Activated T-cell treated with anti-CD3 and anti-CD28 coated beads, Interleukin-2, amount 50 U/mL, for 4 hours (primary cell): ENCODE measurements around the gene GPR21. TPM values are rescaled to one million over a fixed set of nuclear protein-coding genes. Genes with fewer than 3 reads are reported as not detected.

Source experiments
- ATAC-seq, 2 donors: fragments of 200-7000 bp; cut with Tn5 transposase; one replicate each; pipeline ENCODE4 v1.10.0; 2021
- DNase-seq: peaks from one replicate; pipeline ENCODE4 v3.0.0-alpha.2; 2020
- H3K27me3 Mint-ChIP-seq: one replicate; pipeline ENCODE4 v1.8.0; 2021; ENCODE audit warnings: low read depth, mixed read lengths
- H3K36me3 Mint-ChIP-seq: one replicate; pipeline ENCODE4 v1.8.0; 2022; ENCODE audit warnings: mixed read lengths; ENCODE audit not compliant: insufficient read depth
- H3K4me1 Mint-ChIP-seq: one replicate; pipeline ENCODE4 v1.8.0; 2021; ENCODE audit warnings: low read depth, mixed read lengths
- H3K4me3 Mint-ChIP-seq: one replicate; pipeline ENCODE4 v1.8.0; 2021; ENCODE audit warnings: mild to moderate bottlenecking, moderate library complexity, mixed read lengths
- H3K9me3 Mint-ChIP-seq: one replicate; pipeline ENCODE4 v1.8.0; 2021; ENCODE audit warnings: mixed read lengths
- total RNA-seq, 3 donors: library from RNA; stranded (reverse); gene quantifications; one replicate each; pipeline ENCODE4 v1.2.1, GENCODE V29; 2021

The GPR21 gene
- total RNA-seq, 3 donors from 2014 or later = 0.27 to 0.33 TPM; not detected in 1

DNA sequence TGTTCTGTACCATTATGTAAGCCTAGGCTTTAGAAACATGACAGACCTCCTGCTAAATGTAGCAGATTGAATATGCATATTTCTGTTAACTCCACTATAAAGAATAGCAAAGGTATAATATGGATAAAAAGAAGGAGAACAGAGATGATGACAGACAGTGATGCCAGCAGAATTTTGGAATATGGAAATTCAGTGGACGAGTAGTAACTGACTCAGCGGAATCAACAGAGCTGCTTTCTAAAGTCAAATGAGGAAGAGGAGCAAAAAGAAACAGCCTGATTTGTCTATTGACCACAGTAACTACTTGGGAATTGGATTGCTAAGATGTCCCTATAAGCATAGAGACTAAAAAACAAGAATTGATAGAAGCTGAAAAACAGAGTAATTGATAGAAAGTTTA is 8.0 kb downstream of the GPR21 start:
- no peaks in the 10 kb centered on the region for H3K9me3 Mint-ChIP-seq
- no peak for ATAC-seq
- peaks cover 2% of the 10 kb centered on the region for H3K4me1 Mint-ChIP-seq
- DNase-seq = no peak
- H3K4me3 Mint-ChIP-seq = no peak overlapping the region
- no peaks in the 10 kb centered on the region for H3K27me3 Mint-ChIP-seq
- H3K36me3 Mint-ChIP-seq = peaks cover 28% of the 10 kb centered on the region

- no peak for ATAC-seq
Observed at GRCh38 chr9:123043081-123043939, 9.8 kb downstream of the GPR21 start.

DNA sequence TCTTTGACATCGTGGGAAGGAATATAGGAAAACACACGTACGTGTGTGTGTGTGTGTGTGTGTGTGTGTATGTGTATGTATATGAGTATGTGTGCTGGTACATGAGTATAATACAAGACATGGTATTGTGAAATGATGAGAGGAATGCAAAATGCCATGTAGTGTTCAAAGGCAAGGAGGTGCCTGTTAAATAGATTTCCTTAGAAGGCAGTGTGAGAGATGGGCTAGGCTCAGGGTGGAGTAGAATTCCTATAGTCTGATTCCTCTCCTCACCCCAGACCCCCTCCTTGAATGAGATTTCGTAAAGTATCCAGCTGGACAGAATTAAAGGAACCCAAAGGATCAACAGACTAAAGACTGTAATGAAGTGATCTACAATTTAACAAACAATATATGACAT is 11.1 kb downstream of the GPR21 start:
- no peak for DNase-seq
- H3K9me3 Mint-ChIP-seq = no peaks in the 10 kb centered on the region
- no peak overlapping the region for H3K4me3 Mint-ChIP-seq
- ATAC-seq = no peak
- no peaks in the 10 kb centered on the region for H3K4me1 Mint-ChIP-seq
- no peaks in the 10 kb centered on the region for H3K27me3 Mint-ChIP-seq
- H3K36me3 Mint-ChIP-seq = peaks cover 20% of the 10 kb centered on the region

More at GRCh38 chr9:123043081-123043939, 9.8 kb downstream of the GPR21 start:
- DNase-seq = no peak
- Mint-ChIP-seq H3K36me3 (peaks cover 22% of the 10 kb centered on the region), H3K4me1 (no peaks in the 10 kb centered on the region), H3K9me3 (no peaks in the 10 kb centered on the region), H3K27me3 (no peaks in the 10 kb centered on the region), H3K4me3 (no peak overlapping the region)

GRCh38 chr9:123046406-123047195 is 13.1 kb downstream of the GPR21 start:
- Mint-ChIP-seq H3K36me3 (peaks cover 16% of the 10 kb centered on the region), H3K9me3 (no peaks in the 10 kb centered on the region), H3K27me3 (no peaks in the 10 kb centered on the region), H3K4me3 (no peak overlapping the region), H3K4me1 (no peaks in the 10 kb centered on the region)
- DNase-seq = no peak
- ATAC-seq = no peak

DNA sequence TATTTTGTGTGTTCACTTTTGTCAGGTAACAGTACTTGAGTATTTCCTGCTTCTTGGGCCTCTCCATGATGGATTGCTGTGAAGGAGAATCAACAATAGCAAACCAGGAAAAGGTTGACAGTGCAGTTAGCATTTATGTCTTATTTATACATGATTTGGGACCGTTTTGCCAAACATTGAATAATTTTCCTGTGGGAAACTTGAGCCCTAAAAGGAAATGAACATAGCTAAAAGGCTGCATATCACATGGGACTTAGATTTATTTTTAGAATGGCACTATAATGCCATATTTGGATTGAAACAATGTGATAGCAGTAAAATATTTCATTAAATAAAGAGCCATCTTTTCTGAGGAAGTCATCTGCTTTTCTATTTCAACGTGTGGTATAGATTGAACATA is 15.3 kb downstream of the GPR21 start:
- DNase-seq (no peak), ATAC-seq (no peak)
- Mint-ChIP-seq H3K9me3 (no peaks in the 10 kb centered on the region), H3K36me3 (peaks cover 2% of the 10 kb centered on the region), H3K4me1 (no peaks in the 10 kb centered on the region), H3K27me3 (no peaks in the 10 kb centered on the region), H3K4me3 (no peak overlapping the region)

DNA sequence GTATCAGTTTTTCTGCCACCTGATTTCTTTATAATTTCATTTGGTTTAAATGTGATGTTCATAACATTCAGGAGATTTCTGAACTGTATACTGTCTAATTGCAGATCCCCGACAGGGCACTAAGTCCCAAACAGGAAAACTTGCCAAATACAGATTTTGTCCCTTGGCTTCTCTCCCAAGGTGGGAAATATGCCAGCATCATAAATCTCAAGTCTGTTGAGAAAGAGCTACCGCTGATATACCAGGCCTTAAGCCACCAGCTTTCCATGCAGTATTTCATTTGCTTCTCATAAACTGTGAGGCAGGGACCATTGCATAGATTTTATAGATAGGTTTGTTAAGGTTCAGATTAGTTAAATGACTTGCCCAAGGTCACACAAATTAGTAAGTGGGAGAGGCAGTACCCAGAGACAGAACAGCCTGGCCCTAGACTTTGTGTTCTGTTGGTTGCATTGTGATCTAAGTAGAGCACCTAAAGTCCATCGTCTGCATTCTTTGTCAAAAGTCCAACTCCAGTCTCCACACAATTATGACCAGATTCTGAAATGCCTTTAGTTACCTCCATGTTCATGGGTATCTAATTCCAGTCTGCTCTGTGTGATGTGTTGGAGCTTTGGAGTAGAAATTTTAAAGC is 16.2 kb downstream of the GPR21 start:
- no peak overlapping the region for H3K4me3 Mint-ChIP-seq
- H3K36me3 Mint-ChIP-seq = peaks cover 7% of the 10 kb centered on the region
- no peaks in the 10 kb centered on the region for H3K9me3 Mint-ChIP-seq
- no peaks in the 10 kb centered on the region for H3K4me1 Mint-ChIP-seq
- DNase-seq (no peak), ATAC-seq (no peak)
- no peaks in the 10 kb centered on the region for H3K27me3 Mint-ChIP-seq

- DNase-seq (no peak), ATAC-seq (no peak)
- no peaks in the 10 kb centered on the region for H3K27me3 Mint-ChIP-seq
- H3K4me1 Mint-ChIP-seq = no peaks in the 10 kb centered on the region
- no peak overlapping the region for H3K4me3 Mint-ChIP-seq
- H3K36me3 Mint-ChIP-seq = peaks cover 10% of the 10 kb centered on the region
- H3K9me3 Mint-ChIP-seq = no peaks in the 10 kb centered on the region
Observed at GRCh38 chr9:123053046-123053445, 19.6 kb downstream of the GPR21 start.

DNA sequence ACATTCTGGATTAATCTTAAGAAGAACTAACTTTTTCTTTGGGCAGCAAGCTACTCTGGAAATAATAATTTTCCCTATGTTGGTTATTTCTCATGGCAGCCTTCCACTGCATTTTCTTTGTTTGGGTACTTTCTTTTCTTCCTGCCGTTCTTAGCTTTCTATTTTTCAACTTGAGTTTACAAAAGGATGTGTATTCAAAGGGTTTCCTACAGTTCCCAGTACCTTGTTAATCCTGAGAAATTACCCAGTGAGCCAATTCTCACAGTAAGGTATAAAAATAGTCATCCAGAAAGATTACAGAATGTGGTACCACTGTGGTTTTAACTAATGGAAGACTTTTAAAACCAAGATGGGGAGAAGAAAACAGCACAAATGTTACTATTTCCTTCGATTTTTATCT is 20.2 kb downstream of the GPR21 start:
- Mint-ChIP-seq H3K9me3 (no peaks in the 10 kb centered on the region), H3K4me3 (no peak overlapping the region), H3K4me1 (no peaks in the 10 kb centered on the region), H3K36me3 (peaks cover 8% of the 10 kb centered on the region), H3K27me3 (no peaks in the 10 kb centered on the region)
- no peak for DNase-seq
- ATAC-seq = no peak

GRCh38 chr9:123058834-123059233 is 25.4 kb downstream of the GPR21 start:
- H3K36me3 Mint-ChIP-seq = peaks cover 9% of the 10 kb centered on the region
- H3K27me3 Mint-ChIP-seq = no peaks in the 10 kb centered on the region
- ATAC-seq (no peak), DNase-seq (no peak)
- no peaks in the 10 kb centered on the region for H3K9me3 Mint-ChIP-seq
- H3K4me1 Mint-ChIP-seq = no peaks in the 10 kb centered on the region
- no peak overlapping the region for H3K4me3 Mint-ChIP-seq

DNA sequence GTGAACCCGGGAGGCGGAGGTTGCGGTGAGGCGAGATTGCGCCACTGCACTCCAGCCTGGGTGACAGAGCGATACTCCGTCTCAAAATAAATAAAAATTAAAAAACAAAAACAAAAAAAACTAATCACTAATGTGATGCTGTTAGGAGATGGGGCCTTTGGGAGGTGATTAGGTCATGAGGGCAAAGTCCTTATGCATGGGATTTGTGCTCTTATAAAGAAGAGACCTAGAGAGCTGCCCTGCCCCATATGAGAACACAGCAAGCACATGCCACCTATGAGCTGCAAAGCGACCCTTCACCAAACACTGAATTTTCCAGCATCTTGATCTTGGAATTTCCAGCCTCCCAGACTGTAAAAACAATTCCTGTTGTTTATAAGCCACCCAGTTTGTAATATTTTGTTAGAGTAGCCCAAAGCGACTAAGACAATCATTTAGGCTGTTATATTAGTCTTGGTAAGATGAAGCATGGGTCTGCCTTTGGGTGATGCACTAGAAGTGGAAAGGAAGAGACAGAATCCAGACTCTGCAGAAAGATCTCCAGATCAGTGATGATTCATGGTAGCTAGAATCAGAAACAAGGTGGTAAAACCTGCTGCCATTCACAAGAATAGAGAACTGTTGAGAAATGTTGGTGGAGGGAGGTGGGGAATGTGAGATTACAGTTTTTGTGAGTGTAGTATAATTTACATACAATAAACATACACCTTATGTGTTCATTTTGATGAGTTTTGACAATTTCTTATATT is 26.2 kb downstream of the GPR21 start:
- H3K4me1 Mint-ChIP-seq = no peaks in the 10 kb centered on the region
- H3K4me3 Mint-ChIP-seq = no peak overlapping the region
- H3K27me3 Mint-ChIP-seq = no peaks in the 10 kb centered on the region
- DNase-seq (no peak), ATAC-seq (no peak)
- H3K9me3 Mint-ChIP-seq = no peaks in the 10 kb centered on the region
- H3K36me3 Mint-ChIP-seq = peaks cover 5% of the 10 kb centered on the region

DNA sequence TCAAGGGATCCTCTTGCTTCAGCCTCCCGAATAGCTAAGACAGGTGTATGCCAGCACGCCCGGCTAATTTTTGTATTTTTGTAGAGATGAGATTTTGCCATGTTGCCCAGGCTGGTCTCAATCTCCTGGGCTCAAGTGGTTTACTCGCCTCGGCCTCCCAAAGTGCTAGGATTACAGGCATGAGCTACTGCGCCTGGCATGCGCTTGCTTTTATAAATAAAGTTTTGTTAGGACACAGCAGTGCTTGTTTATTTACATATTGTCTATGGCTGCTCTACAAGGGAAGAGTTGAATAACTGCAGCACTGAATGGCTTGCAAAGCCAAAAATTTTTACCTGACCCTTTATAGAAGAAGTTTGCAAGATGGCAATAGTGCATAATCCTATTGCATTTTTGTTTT is 27.7 kb downstream of the GPR21 start:
- Mint-ChIP-seq H3K36me3 (peaks cover 12% of the 10 kb centered on the region), H3K4me1 (no peaks in the 10 kb centered on the region), H3K27me3 (no peaks in the 10 kb centered on the region), H3K4me3 (no peak overlapping the region), H3K9me3 (no peaks in the 10 kb centered on the region)
- DNase-seq = no peak
- no peak for ATAC-seq

DNA sequence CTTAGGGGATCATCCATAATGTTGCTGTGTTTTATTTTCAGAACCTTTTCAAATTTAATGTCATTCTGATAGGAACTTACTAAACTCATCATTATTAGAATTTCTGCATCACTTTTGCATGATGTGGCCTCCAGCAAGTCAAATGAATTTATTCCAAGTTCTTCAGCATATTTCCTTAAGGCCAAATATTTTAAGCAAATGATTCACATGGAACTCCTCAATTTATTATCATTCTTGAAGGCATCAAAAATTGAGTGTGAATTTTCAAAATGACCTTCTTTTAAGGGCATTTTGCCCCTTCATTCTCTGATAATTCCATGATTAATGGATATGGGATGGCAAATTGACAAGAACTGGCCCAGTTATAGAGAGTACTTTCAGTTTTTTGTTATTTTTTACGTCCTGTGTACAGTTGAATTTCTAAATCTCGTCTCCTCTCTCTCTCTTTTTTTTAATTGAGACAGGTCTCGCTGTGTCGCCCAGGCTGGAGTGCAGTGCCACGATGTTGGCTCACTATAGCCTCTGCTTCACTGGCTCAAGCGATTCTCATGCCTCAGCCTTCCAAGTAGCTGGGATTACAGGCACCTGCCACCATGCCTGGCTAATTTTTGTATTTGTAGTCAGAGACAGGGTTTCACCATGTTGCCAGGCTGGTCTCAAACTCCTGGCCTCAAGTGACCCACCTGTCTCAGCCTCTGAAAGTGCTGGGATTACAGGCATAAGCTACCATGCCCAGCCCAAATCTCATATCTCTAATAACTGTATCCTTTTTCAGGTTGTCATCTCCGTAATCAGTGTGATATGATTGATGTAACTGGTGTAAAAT is 29.1 kb downstream of the GPR21 start:
- peaks cover 25% of the 10 kb centered on the region for H3K36me3 Mint-ChIP-seq
- H3K4me3 Mint-ChIP-seq = no peak overlapping the region
- DNase-seq = no peak
- no peaks in the 10 kb centered on the region for H3K9me3 Mint-ChIP-seq
- no peaks in the 10 kb centered on the region for H3K4me1 Mint-ChIP-seq
- ATAC-seq = no peak
- H3K27me3 Mint-ChIP-seq = no peaks in the 10 kb centered on the region

DNA sequence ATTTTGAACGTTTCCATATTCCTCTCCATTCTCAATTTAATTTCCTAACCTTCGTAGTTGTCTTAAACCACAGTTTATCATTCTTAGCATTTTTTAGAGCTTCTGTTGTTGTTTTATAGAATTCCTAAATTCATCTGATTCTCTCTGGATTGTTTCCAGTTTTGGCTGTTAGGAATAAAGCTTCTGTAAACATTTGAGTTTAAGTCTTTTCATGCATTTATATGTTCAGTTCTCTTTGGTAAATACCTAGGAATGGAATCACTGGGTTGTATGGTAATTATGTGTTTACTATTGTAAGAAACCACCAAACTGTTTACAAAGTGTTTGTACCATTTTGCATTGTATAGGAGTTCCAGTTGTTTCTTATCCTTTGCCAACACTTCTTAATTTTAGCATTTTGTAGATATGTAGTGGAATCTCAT is 29.7 kb downstream of the GPR21 start:
- ATAC-seq = no peak
- Mint-ChIP-seq H3K4me3 (no peak overlapping the region), H3K9me3 (no peaks in the 10 kb centered on the region), H3K4me1 (no peaks in the 10 kb centered on the region), H3K27me3 (no peaks in the 10 kb centered on the region), H3K36me3 (peaks cover 27% of the 10 kb centered on the region)
- DNase-seq = no peak
